HPDE6-E6E7 (cell line): ENCODE results near the gene TCF3.
"Not testable (repeated sequence)": the region's sequence is repeated elsewhere in the genome, so short reads cannot be mapped to it uniquely, and the experiment has no call there.

Source experiments
- DNase-seq: peaks from one replicate; pipeline ENCODE4 v3.0.0; 2011; ENCODE audit warnings: missing footprints; ENCODE audit errors: extremely low spot score

The TCF3 gene

GRCh38 chr19:1652471-1653299, at the start of gene TCF3:
TSS of gene TCF3 (minus strand) at chr19:1652615. CDS start at chr19:1650248, 2,367 bp downstream.
- peak; percentile 98 for DNase-seq

GRCh38 chr19:1700733-1701663, 48.6 kb upstream of the TCF3 start:
- DNase-seq: no peak

- no peak for DNase-seq
Measured at GRCh38 chr19:1699998-1700732, 47.8 kb upstream of the TCF3 start.

DNA sequence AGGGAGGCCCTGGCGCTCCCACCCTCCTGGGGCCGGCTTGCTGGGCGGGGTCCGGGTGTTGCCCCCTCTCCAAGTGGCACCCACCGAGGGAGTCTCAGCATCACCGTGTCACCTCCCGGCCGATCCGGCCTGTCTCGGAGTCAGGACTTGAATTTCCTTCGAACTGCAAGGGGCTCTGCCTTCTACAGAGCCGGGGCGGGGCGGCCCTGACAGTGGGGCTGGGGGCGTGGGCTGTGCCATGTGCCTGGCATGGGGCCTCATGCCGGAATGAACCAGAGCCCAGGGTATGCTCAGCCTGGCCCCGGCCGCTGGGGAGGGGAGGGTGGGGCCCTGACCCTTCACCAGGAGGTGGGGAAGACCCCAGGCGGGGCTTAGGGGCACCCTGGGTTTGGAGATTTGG, 47.0 kb upstream of the TCF3 start:
- no peak for DNase-seq

DNA sequence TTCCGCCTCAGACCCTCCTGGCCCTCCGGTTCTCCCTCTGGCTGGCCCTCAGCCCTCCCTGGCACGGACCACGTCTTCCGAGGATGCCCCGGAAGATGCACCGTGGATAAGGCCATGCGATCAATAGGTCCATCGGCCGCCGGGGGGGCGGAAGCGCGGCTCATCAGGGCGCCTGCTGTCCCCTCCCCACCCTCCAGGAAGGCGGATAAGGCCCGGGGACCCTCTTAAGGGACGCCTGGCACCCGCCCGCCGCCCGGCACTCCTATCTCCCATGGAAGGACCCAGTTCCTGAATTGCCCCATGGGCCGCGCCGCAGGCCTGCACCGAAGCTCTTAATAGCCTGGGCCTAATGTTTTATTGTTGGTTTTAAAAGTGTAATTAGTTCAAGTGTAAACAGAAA, 46.2 kb upstream of the TCF3 start:
- no peak for DNase-seq

- not testable (repeated sequence) for DNase-seq
Measured at GRCh38 chr19:1695481-1695880, 43.1 kb upstream of the TCF3 start.

- no peak for DNase-seq
Measured at GRCh38 chr19:1691589-1692290, 39.3 kb upstream of the TCF3 start.

DNA sequence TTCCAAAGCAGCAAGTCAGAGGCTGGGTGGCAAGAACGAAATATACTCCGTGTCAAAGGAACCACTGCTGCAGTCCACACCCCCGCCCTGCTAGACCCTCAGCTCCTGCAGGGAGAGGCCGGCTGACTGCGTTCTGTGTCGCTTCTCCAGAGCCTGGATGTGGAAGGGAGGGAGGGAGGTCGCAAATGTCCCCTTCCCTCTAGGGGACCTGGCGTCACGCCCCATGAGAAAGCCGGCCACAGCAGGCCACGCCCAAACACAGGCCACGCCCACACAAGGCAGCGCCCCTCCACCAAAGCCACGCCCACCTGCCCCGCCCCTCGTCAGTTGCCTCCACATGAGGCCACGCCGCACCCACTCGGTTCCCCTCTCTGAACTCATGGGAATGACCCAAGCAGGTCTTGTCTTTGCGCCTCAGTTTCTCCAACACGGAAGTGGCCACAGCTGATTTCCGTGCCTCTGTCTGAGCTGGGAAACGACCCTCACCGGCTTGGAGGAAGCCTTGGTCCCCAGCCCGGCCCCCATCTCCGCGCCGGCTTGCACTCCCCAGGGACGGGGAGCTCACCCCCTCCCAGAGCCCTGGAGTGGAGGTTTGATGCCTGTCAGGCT, 38.4 kb upstream of the TCF3 start:
- DNase-seq: no peak

GRCh38 chr19:1685785-1686184, 33.4 kb upstream of the TCF3 start:
- not testable (repeated sequence) for DNase-seq

DNA sequence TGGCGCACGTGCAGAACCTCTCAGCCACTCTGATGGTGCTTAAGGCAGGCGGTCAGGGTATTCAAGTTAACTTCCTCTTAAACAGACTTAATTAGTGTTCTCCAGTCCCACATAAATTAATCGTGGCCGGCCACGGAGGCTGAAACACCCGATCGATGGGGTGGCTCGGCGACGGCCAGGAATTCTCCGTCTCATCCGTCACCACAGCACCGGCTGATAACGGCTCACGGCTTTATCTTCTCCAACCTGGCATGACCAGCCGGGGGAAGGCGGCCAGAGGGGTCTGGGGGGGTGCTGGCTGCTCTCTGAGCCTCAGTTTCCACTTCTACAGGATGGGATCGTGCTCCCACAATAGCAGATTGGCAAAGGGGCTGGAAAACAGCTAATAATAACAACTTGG, 32.6 kb upstream of the TCF3 start:
- DNase-seq: no peak

GRCh38 chr19:1684573-1684912, 32.1 kb upstream of the TCF3 start:
- DNase-seq: no peak

GRCh38 chr19:1683869-1684572, 31.6 kb upstream of the TCF3 start:
- DNase-seq: no peak

- no peak for DNase-seq
Measured at GRCh38 chr19:1680976-1681375, 28.6 kb upstream of the TCF3 start.

GRCh38 chr19:1678073-1678472, 25.7 kb upstream of the TCF3 start:
- DNase-seq: no peak

DNA sequence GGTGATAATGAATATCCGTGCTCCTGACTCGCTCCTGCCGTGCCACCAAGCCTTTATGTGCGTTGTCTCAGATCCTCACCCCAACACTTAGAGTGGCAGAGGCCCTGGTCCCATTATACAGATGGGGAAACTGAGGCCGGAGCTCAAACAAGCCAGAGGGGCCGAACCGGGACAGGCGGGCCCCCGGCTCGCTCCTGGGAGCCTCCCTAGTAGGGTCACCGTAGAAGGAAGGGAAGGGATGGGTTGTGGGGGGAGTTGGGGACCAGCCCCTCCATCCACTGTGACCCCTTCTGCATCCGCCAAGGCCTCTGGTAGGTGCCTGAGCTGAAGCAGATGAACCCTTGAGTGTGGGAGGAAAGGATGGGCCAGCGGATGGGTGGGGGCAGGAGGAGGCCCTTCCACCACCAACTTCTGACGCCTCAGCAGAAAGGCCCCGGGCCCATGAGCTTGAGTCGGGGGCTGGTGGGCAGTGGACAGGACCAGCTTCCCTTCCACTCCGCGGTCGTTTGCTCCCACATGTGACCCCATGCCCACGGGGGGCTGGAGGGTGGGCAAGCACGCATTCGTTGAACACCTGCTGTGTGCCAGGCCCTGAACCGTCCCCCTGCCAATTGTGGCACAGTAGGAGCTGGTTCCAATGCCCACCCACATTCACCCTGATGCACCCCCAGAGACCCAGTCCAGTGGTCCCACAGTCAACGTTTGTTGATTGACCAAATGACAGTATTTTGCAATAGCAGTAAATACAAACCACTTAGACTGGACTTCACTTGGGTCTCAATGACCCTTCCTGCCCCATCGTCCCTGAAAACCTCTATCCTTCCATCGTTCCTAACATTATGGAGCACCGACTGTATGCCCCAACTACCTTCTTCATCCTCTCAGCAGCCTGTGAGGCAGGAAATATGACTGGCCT, 24.2 kb upstream of the TCF3 start:
- DNase-seq: no peak

GRCh38 chr19:1675633-1676350, 23.4 kb upstream of the TCF3 start:
- DNase-seq: no peak

GRCh38 chr19:1674293-1674679, 21.9 kb upstream of the TCF3 start:
- DNase-seq: no peak

- DNase-seq: no peak
Measured at GRCh38 chr19:1673645-1674292, 21.4 kb upstream of the TCF3 start.
